PC-3 (cell line): ENCODE measurements around the gene CCSER1. TPM values are rescaled to one million over a fixed set of nuclear protein-coding genes. Genes with fewer than 3 reads are reported as not detected.

Experiments
- ATAC-seq: fragments of 200-7000 bp; cut with Tn5 transposase; 2 replicates; pipeline ENCODE4 v1.9.1; 2020; ENCODE audit warnings: mild to moderate bottlenecking, moderate library complexity
- BruUV-seq: library from RNA; stranded (reverse); fragments of 400-500 nt; replicated peaks from 2 replicates; lab custom pipeline; 2021; lab: Mats Ljungman, UMichigan
- CTCF ChIA-PET: fragments of 300-600 bp; sonication (Branson Sonifier 250); formaldehyde crosslinking; loops from one replicate; lab custom pipeline; 2022; ENCODE audit warnings: antibody characterized with exemption; lab: Charles Lee
- POLR2A ChIA-PET: fragments of 300-600 bp; sonication (Branson Sonifier 250); formaldehyde crosslinking; loops from one replicate; lab custom pipeline; 2022; ENCODE audit warnings: antibody characterized with exemption; ENCODE audit not compliant: unreplicated experiment; lab: Charles Lee
- DNase-seq: peaks from one replicate; pipeline ENCODE4 v3.0.0-alpha.2; 2015
- H2AFZ ChIP-seq: fragments of 300-600 bp; sonication (generic); 2 replicates; pipeline ENCODE4 v1.6.0; 2016; ENCODE audit warnings: antibody characterized with exemption, low read length
- H3F3A ChIP-seq: fragments of 300-600 bp; sonication (generic); one replicate; pipeline ENCODE4 v1.6.0; 2017; ENCODE audit warnings: antibody characterized with exemption, low read length, control low read depth, mild to moderate bottlenecking; ENCODE audit not compliant: unreplicated experiment
- H3K27ac ChIP-seq: fragments of 300-600 bp; sonication (generic); 2 replicates; pipeline ENCODE4 v1.5.1; 2016; ENCODE audit warnings: mild to moderate bottlenecking, low read length
- H3K27me3 ChIP-seq: fragments of 300-600 bp; sonication (generic); 2 replicates; pipeline ENCODE4 v1.6.1; 2016; ENCODE audit warnings: low read length, mixed read lengths
- H3K36me3 ChIP-seq: fragments of 300-600 bp; sonication (generic); 2 replicates; pipeline ENCODE4 v1.6.1; 2016; ENCODE audit warnings: low read depth, mixed run types, low read length, mixed read lengths
- H3K4me1 ChIP-seq: fragments of 300-600 bp; sonication (generic); 2 replicates; pipeline ENCODE4 v1.5.1; 2016; ENCODE audit warnings: low read length; ENCODE audit not compliant: insufficient read depth
- H3K4me2 ChIP-seq: fragments of 300-600 bp; sonication (generic); 2 replicates; pipeline ENCODE4 v1.6.0; 2016; ENCODE audit warnings: low read length
- H3K4me3 ChIP-seq: fragments of 300-600 bp; sonication (generic); 2 replicates; pipeline ENCODE4 v1.5.1; 2016; ENCODE audit warnings: mild to moderate bottlenecking, low read length, mixed read lengths
- H3K79me2 ChIP-seq: fragments of 300-600 bp; sonication (generic); 2 replicates; pipeline ENCODE4 v1.6.1; 2017; ENCODE audit warnings: low read length, mixed read lengths
- H3K9ac ChIP-seq: fragments of 300-600 bp; sonication (generic); 2 replicates; pipeline ENCODE4 v1.6.0; 2016; ENCODE audit warnings: mild to moderate bottlenecking, low read length
- H3K9me2 ChIP-seq: fragments of 300-600 bp; sonication (generic); replicated peaks from 2 replicates; pipeline ENCODE4 v1.6.1; 2016; ENCODE audit warnings: mixed run types, low read length, mixed read lengths
- H3K9me3 ChIP-seq: fragments of 300-600 bp; sonication (generic); 2 replicates; pipeline ENCODE4 v1.6.1; 2016; ENCODE audit warnings: low read length, mixed read lengths
- H4K20me1 ChIP-seq: fragments of 300-600 bp; sonication (generic); 2 replicates; pipeline ENCODE4 v1.6.1; 2016; ENCODE audit warnings: low read length, mixed read lengths
- EZH2 ChIP-seq: fragments of 300-600 bp; sonication (generic); IDR thresholded peaks from one replicate; pipeline ENCODE4 v1.6.1; 2017; ENCODE audit warnings: antibody characterized with exemption, mild to moderate bottlenecking, low read length; ENCODE audit not compliant: unreplicated experiment
- EZH2phosphoT487 ChIP-seq: fragments of 300-600 bp; sonication (generic); IDR thresholded peaks from 2 replicates; pipeline ENCODE4 v1.6.1; 2018; ENCODE audit warnings: mild to moderate bottlenecking, antibody characterized with exemption, low read length, borderline replicate concordance
- intact Hi-C: fragments of 100-400 bp; cut with micrococcal nuclease; formaldehyde crosslinking; loops from 2 replicates; pipeline ENCODE4 v1.9.0; 2023
- total RNA-seq: library from RNA; depleted of rRNA; stranded (reverse); fragments of >200 nt; gene quantifications from 2 replicates; pipeline ENCODE4 v1.2.3, GENCODE V29; 2014
- TF ChIP-seq, protein P1 (sequence below): fragments of 300-600 bp; sonication (generic); conservative IDR thresholded peaks from 2 replicates; pipeline ENCODE4 v1.5.1; 2017; ENCODE audit warnings: antibody characterized with exemption, low read depth, mild to moderate bottlenecking, low read length

CCSER1 gene
- total RNA-seq, 1 experiment from 2014 or later = 6.0 TPM

- no peak for TF ChIP-seq EZH2phosphoT487
- TF ChIP-seq, protein P1, sequence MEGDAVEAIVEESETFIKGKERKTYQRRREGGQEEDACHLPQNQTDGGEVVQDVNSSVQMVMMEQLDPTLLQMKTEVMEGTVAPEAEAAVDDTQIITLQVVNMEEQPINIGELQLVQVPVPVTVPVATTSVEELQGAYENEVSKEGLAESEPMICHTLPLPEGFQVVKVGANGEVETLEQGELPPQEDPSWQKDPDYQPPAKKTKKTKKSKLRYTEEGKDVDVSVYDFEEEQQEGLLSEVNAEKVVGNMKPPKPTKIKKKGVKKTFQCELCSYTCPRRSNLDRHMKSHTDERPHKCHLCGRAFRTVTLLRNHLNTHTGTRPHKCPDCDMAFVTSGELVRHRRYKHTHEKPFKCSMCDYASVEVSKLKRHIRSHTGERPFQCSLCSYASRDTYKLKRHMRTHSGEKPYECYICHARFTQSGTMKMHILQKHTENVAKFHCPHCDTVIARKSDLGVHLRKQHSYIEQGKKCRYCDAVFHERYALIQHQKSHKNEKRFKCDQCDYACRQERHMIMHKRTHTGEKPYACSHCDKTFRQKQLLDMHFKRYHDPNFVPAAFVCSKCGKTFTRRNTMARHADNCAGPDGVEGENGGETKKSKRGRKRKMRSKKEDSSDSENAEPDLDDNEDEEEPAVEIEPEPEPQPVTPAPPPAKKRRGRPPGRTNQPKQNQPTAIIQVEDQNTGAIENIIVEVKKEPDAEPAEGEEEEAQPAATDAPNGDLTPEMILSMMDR = no peak
- TF ChIP-seq EZH2 = no peak
- no peaks in the 10 kb centered on the region for H3K27me3 ChIP-seq
- H3K4me3 ChIP-seq = no peak overlapping the region
- no peak overlapping the region for H3K27ac ChIP-seq
- POLR2A ChIA-PET = interaction anchor here (0.7 kb wide), 1 partner anchor 864 kb away, joined by 3 read pairs; no protein-coding TSS in a partner anchor
- no peak overlapping the region for H3K4me2 ChIP-seq
- H2AFZ ChIP-seq = no peak overlapping the region
- BruUV-seq = no TSS peak
- H3K36me3 ChIP-seq = no peaks in the 10 kb centered on the region
- no peaks in the 10 kb centered on the region for H3K9me2 ChIP-seq
- CTCF ChIA-PET = no interaction called here
- H4K20me1 ChIP-seq = no peaks in the 10 kb centered on the region
- no peaks in the 10 kb centered on the region for H3K9me3 ChIP-seq
- no peaks in the 10 kb centered on the region for H3K79me2 ChIP-seq
- intact Hi-C loops = no loop called here
- peaks cover 4% of the 10 kb centered on the region; the same call in 1 of the 2 replicates for H3K4me1 ChIP-seq
- no peak overlapping the region for H3K9ac ChIP-seq
- DNase-seq (no peak), ATAC-seq (no peak)
- H3F3A ChIP-seq = no peaks in the 10 kb centered on the region
These were observed 203.4 kb downstream of the CCSER1 start for GRCh38 chr4:90330546-90330945.

DNA sequence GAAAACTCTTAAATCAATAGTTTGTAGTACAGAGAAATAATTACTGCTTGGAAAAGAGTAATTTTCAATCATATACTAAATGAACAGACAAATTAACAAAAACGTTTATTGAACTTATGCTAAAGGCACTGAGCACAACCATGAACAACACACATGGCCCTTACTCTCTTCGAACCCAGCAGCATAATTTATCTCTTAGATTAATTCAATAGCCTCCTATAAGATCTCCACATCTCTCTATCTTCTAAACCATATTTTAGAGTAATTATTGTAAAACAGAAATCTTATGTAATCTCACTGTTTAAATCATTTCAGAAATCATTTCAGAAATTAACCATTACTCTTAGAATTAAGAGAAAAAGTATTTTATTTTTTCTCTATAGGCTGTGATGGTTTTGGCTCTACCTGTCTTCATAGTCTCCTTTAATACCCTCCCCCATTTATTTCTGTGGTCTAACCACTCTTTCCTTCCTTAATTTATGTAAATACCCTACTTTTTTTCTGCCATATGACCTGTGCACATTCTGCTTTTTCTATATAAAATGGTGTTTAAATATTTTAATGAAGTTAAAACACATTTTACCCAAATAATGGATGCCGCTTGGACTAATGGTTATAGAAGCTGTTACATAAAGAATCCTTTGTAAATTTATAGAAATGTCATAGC, 218.5 kb downstream of the CCSER1 start:
- Histone ChIP-seq H3K9ac (no peak overlapping the region), H2AFZ (no peak overlapping the region), H3K9me2 (no peaks in the 10 kb centered on the region), H3K9me3 (no peaks in the 10 kb centered on the region), H3K4me2 (no peak overlapping the region), H3K36me3 (no peaks in the 10 kb centered on the region), H3K27me3 (no peaks in the 10 kb centered on the region), H3K27ac (no peak overlapping the region), H3F3A (no peaks in the 10 kb centered on the region), H3K4me1 (no peaks in the 10 kb centered on the region; the same call in 1 of the 2 replicates), H4K20me1 (no peaks in the 10 kb centered on the region), H3K4me3 (no peak overlapping the region), H3K79me2 (no peaks in the 10 kb centered on the region)
- intact Hi-C loops = no loop called here
- no peak for DNase-seq
- BruUV-seq = no TSS peak
- ATAC-seq = no peak
- CTCF ChIA-PET = no interaction called here
- POLR2A ChIA-PET = no interaction called here
- TF ChIP-seq EZH2phosphoT487 = no peak
- no peak for TF ChIP-seq EZH2
- TF ChIP-seq, protein P1 = no peak

DNA sequence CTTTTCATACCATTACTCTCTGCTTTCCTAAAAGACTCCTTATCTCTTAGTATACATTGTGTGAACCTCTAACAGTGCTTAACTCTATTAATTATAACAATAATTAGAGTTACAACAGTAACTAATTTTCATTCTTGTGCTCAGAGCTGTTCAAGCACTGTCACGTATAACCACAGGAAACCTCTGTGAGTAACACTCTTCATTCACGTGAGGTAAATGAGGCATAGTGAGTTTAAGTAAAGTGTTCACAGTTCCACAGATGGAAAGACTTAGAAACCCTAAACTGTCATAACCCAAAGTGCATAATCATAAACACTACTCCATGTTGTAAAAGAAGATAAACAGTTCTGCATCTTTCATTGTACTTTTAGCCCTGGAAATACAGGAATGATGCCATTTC, 222.4 kb downstream of the CCSER1 start:
- no peak for ATAC-seq
- POLR2A ChIA-PET = no interaction called here
- Histone ChIP-seq H3K27ac (no peak overlapping the region), H3K9ac (no peak overlapping the region), H3F3A (no peaks in the 10 kb centered on the region), H3K27me3 (no peaks in the 10 kb centered on the region), H3K4me2 (no peak overlapping the region), H3K36me3 (no peaks in the 10 kb centered on the region), H2AFZ (no peak overlapping the region), H3K4me1 (no peaks in the 10 kb centered on the region), H4K20me1 (no peaks in the 10 kb centered on the region), H3K9me2 (no peaks in the 10 kb centered on the region), H3K4me3 (no peak overlapping the region), H3K79me2 (no peaks in the 10 kb centered on the region), H3K9me3 (no peaks in the 10 kb centered on the region)
- BruUV-seq = no TSS peak
- no peak for DNase-seq
- TF ChIP-seq EZH2 (no peak), EZH2phosphoT487 (no peak)
- TF ChIP-seq, protein P1 = no peak
- intact Hi-C loops = no loop called here
- CTCF ChIA-PET = no interaction called here
